WTC11 (cell line): ENCODE results near the gene GATAD2A. TPM values are rescaled to one million over a fixed set of nuclear protein-coding genes. Genes with fewer than 3 reads are reported as not detected.

Experiments used
- ATAC-seq: fragments of 200-7000 bp; cut with Tn5 transposase; 2 replicates; pipeline ENCODE4 v1.10.0; 2021; ENCODE audit warnings: mild to moderate bottlenecking, moderate library complexity
- CTCF ChIA-PET: fragments of 300-600 bp; sonication (Branson Sonifier 250); formaldehyde crosslinking; loops from one replicate; lab custom pipeline; 2021; ENCODE audit warnings: antibody characterized with exemption; lab: Charles Lee
- POLR2A ChIA-PET: fragments of 350-600 bp; sonication (Branson Sonifier 250); formaldehyde crosslinking; loops from one replicate; lab custom pipeline; 2021; ENCODE audit warnings: antibody characterized with exemption; lab: Charles Lee
- DNase-seq: peaks from one replicate; pipeline ENCODE4 v3.0.0; 2021; ENCODE audit warnings: low spot score
- H3K27ac Mint-ChIP-seq: 2 replicates; pipeline ENCODE4 v1.8.0; 2021; ENCODE audit warnings: mixed read lengths
- H3K27me3 Mint-ChIP-seq: 2 replicates; pipeline ENCODE4 v1.8.0; 2021; ENCODE audit warnings: low read depth, mild to moderate bottlenecking, moderate library complexity, mixed read lengths
- H3K36me3 Mint-ChIP-seq: 2 replicates; pipeline ENCODE4 v1.8.0; 2021; ENCODE audit warnings: mixed read lengths
- H3K4me1 Mint-ChIP-seq: 2 replicates; pipeline ENCODE4 v1.8.0; 2022; ENCODE audit warnings: mixed read lengths
- H3K4me3 Mint-ChIP-seq: 2 replicates; pipeline ENCODE4 v1.8.0; 2021; ENCODE audit warnings: mild to moderate bottlenecking, moderate library complexity, mixed read lengths
- H3K9me3 Mint-ChIP-seq: 2 replicates; pipeline ENCODE4 v1.8.0; 2021; ENCODE audit warnings: mixed read lengths
- ATF1 ChIP-seq: sonication (generic); formaldehyde crosslinking; IDR thresholded peaks from 2 replicates; pipeline ENCODE4 v1.8.1; 2023; ENCODE audit warnings: mild to moderate bottlenecking, moderate library complexity, missing genetic modification reagents
- GABPB1 ChIP-seq: sonication (generic); formaldehyde crosslinking; IDR thresholded peaks from 2 replicates; pipeline ENCODE4 v1.8.1; 2023; ENCODE audit warnings: mild to moderate bottlenecking, missing genetic modification reagents
- HMGA2 ChIP-seq: fragments of 250-450 bp; sonication (Bioruptor Pico); IDR thresholded peaks from 2 replicates; pipeline ENCODE4 v1.4.0; 2021; ENCODE audit warnings: mild to moderate bottlenecking, moderate library complexity
- HMGXB4 ChIP-seq: sonication (generic); formaldehyde crosslinking; IDR thresholded peaks from 2 replicates; pipeline ENCODE4 v1.8.1; 2023; ENCODE audit warnings: mild to moderate bottlenecking, moderate library complexity, missing genetic modification reagents
- IRF2 ChIP-seq: sonication (generic); formaldehyde crosslinking; IDR thresholded peaks from 2 replicates; pipeline ENCODE4 v1.8.0; 2022; ENCODE audit warnings: low read depth, missing genetic modification reagents, borderline replicate concordance
- MAX ChIP-seq: sonication (generic); formaldehyde crosslinking; IDR thresholded peaks from 2 replicates; pipeline ENCODE4 v1.8.0; 2022; ENCODE audit warnings: mild to moderate bottlenecking, missing genetic modification reagents
- MXD4 ChIP-seq: fragments of 250-450 bp; sonication (Bioruptor Pico); IDR thresholded peaks from 2 replicates; pipeline ENCODE4 v1.8.0; 2021; ENCODE audit warnings: mild to moderate bottlenecking, moderate library complexity, borderline replicate concordance
- NR2C2 ChIP-seq: sonication (generic); formaldehyde crosslinking; IDR thresholded peaks from 2 replicates; pipeline ENCODE4 v1.8.0; 2022; ENCODE audit warnings: mild to moderate bottlenecking, missing genetic modification reagents
- STAT6 ChIP-seq: sonication (generic); formaldehyde crosslinking; conservative IDR thresholded peaks from 2 replicates; pipeline ENCODE4 v1.8.1; 2023; ENCODE audit warnings: mild to moderate bottlenecking, low read depth, missing genetic modification reagents, moderate library complexity
- USF1 ChIP-seq: sonication (generic); formaldehyde crosslinking; IDR thresholded peaks from 2 replicates; pipeline ENCODE4 v1.8.0; 2022; ENCODE audit warnings: mild to moderate bottlenecking, missing genetic modification reagents
- USF2 ChIP-seq: sonication (generic); formaldehyde crosslinking; IDR thresholded peaks from 2 replicates; pipeline ENCODE4 v1.8.1; 2023; ENCODE audit warnings: mild to moderate bottlenecking, missing genetic modification reagents, moderate library complexity
- total RNA-seq: library from RNA; stranded (reverse); gene quantifications from 3 replicates; pipeline ENCODE4 v1.2.3, GENCODE V29; 2021

The GATAD2A gene
- total RNA-seq, 1 experiment from 2014 or later = 209 TPM

DNA sequence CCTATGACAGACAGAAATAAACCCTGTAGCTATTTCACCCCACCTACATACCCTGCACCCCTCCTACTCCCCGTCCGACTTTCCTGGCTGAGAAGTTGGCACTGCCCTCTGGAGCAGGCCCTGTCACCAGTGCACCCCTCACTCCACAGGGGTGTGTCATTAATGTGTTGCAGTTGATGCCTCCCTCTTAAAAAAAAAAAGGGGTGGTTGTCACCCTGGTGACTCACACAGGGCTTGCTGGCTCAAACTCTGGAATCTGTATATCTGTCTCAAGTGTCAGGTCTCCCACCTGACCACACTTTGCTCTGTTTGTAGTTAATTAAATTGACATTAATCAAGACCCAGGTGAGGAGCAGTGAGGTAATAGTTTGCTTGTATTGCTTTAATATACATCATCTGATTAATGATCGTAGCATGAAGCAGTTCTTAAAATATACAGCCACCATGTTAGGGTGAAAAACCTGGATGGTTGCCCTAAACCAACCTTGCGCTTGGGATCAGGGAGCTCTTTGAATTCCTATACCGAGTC is 2.0 kb upstream of the GATAD2A start (continued):
- no peak for TF ChIP-seq STAT6
- TF ChIP-seq IRF2 (CRISPR knock-in tag) = no peak
- no peak for TF ChIP-seq HMGXB4 (CRISPR knock-in tag)
- TF ChIP-seq HMGA2 (CRISPR knock-in tag) = no peak
- TF ChIP-seq ATF1 (CRISPR knock-in tag) = no peak
- no peak for TF ChIP-seq NR2C2 (CRISPR knock-in tag)
- TF ChIP-seq GABPB1 (CRISPR knock-in tag) = no peak
- no peak for TF ChIP-seq USF1
- TF ChIP-seq, all 79 proteins: peak for 0

GRCh38 chr19:19405971-19406877 is 749 bp downstream of the GATAD2A start:
- peak; percentile 70 for DNase-seq
- no peaks in the 10 kb centered on the region for H3K9me3 Mint-ChIP-seq
- H3K27ac Mint-ChIP-seq = peak overlapping the region; percentile 96
- H3K4me3 Mint-ChIP-seq = peak overlapping the region; percentile 96
- peaks cover 56% of the 10 kb centered on the region for H3K4me1 Mint-ChIP-seq
- peak; percentile 6 for ATAC-seq
- TF ChIP-seq USF2 (CRISPR knock-in tag) = peak; percentile 63
- no peak for TF ChIP-seq MXD4 (CRISPR knock-in tag)
- peak; percentile 33; the same call in 1 of the 2 replicates for TF ChIP-seq MAX (CRISPR knock-in tag)
- peak; percentile 40; the same call in 1 of the 2 replicates for TF ChIP-seq USF1
- ChIA-PET POLR2A (interaction anchor here (0.6 to 1.5 kb wide), 12 partner anchors 11 to 469 kb away, joined by 3 to 8 read pairs (median 4); no protein-coding TSS in a partner anchor), CTCF (interaction anchor here (0.9 to 3.6 kb wide), 16 partner anchors 10 to 181 kb away, joined by 3 to 22 read pairs (median 4); no protein-coding TSS in a partner anchor)
- peaks cover 7% of the 10 kb centered on the region; the same call in 1 of the 2 replicates for H3K27me3 Mint-ChIP-seq
- 0 out of 2 replicates have a peak, but pooled peaks cover 2% of the 10 kb centered on the region for H3K36me3 Mint-ChIP-seq
